GM23248 (cell line): ENCODE data around the gene ZFPM1.

ENCODE experiments used
- EZH2 ChIP-seq: fragments of 200-600 bp; sonication (generic); IDR thresholded peaks from 2 replicates; pipeline ENCODE4 v1.6.1; 2018; ENCODE audit warnings: antibody characterized with exemption, mild to moderate bottlenecking; ENCODE audit not compliant: insufficient read depth, poor library complexity, severe bottlenecking
- EZH2phosphoT487 ChIP-seq: fragments of 200-600 bp; sonication (generic); IDR thresholded peaks from 2 replicates; pipeline ENCODE4 v1.6.1; 2018; ENCODE audit warnings: antibody characterized with exemption, moderate library complexity, mild to moderate bottlenecking, low read depth; ENCODE audit not compliant: insufficient read depth

DNA sequence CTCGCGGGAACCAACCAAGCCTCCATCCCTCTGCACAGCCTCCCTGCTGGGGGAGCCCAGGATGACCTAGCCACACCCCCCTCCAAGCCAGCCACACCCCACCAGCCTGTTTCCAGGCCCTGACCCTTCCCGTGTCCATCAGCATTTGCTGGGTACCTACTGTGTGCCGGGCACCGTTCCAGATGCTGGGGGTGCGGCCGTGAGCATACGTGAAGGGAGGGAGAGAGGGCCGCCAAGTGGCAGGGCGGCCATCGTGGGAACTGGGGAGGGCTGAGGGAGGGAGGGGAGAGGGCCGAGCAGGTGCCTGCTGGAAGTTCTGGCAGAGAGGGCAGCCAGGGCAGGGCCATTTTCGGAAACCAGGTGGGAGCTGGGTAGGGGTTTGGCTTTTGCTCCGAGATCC, 23.1 kb downstream of the ZFPM1 start:
- TF ChIP-seq EZH2: no peak
- TF ChIP-seq EZH2phosphoT487: no peak
